OCI-LY7 (cell line): ENCODE results near the gene KCNK13.

Source experiments
- CTCF ChIP-seq: fragments of 200-600 bp; sonication (generic); conservative IDR thresholded peaks from 2 replicates; pipeline ENCODE4 v1.5.1; 2014; ENCODE audit warnings: mild to moderate bottlenecking, antibody characterized with exemption, low read length, moderate library complexity, mixed read lengths
- EZH2phosphoT487 ChIP-seq: fragments of 200-600 bp; sonication (generic); IDR thresholded peaks from 2 replicates; pipeline ENCODE4 v1.6.1; 2018; ENCODE audit warnings: low read depth, borderline replicate concordance, mild to moderate bottlenecking, mixed run types, antibody characterized with exemption, low read length, moderate library complexity, mixed read lengths

GRCh38 chr14:90042496-90043252 is 19.1 kb upstream of the KCNK13 start:
- no peak for TF ChIP-seq CTCF
- TF ChIP-seq EZH2phosphoT487: no peak
